ENCODE results near the gene OSBPL1A.

- TF ChIP-seq, protein P1, sequence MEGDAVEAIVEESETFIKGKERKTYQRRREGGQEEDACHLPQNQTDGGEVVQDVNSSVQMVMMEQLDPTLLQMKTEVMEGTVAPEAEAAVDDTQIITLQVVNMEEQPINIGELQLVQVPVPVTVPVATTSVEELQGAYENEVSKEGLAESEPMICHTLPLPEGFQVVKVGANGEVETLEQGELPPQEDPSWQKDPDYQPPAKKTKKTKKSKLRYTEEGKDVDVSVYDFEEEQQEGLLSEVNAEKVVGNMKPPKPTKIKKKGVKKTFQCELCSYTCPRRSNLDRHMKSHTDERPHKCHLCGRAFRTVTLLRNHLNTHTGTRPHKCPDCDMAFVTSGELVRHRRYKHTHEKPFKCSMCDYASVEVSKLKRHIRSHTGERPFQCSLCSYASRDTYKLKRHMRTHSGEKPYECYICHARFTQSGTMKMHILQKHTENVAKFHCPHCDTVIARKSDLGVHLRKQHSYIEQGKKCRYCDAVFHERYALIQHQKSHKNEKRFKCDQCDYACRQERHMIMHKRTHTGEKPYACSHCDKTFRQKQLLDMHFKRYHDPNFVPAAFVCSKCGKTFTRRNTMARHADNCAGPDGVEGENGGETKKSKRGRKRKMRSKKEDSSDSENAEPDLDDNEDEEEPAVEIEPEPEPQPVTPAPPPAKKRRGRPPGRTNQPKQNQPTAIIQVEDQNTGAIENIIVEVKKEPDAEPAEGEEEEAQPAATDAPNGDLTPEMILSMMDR (conservative IDR thresholded peaks at IDR 0.05 in 1 of 2, IDR thresholded peaks at IDR 0.05 in 1 of 2; ENCODE audit: extremely low read depth in 1 of 2, insufficient read depth in 1 of 2, low read depth in 1 of 2, low read length in 2 of 2), result no peak
- TF ChIP-seq EZH2 (IDR thresholded peaks at IDR 0.05; ENCODE audit: borderline replicate concordance, low read length), result no peak
Observed at GRCh38 chr18:24270358-24270936, 127.2 kb downstream of the OSBPL1A start.

Data from mammary epithelial cell (primary cell).